Rectal smooth muscle tissue (tissue), 1 donor: ENCODE data around the gene CPEB4.

Source experiments
- H3K27ac ChIP-seq: one replicate; pipeline ENCODE4 v1.7.0; 2013; ENCODE audit warnings: low read depth, low read length, inconsistent platforms
- H3K27me3 ChIP-seq: one replicate; pipeline ENCODE4 v1.7.0; 2013; ENCODE audit warnings: low read length; ENCODE audit not compliant: control insufficient read depth, insufficient read depth
- H3K36me3 ChIP-seq: one replicate; pipeline ENCODE4 v1.7.0; 2013; ENCODE audit warnings: low read length; ENCODE audit not compliant: control insufficient read depth, insufficient read depth
- H3K4me1 ChIP-seq: one replicate; pipeline ENCODE4 v1.7.0; 2013; ENCODE audit warnings: low read length; ENCODE audit not compliant: control insufficient read depth, insufficient read depth
- H3K4me3 ChIP-seq: one replicate; pipeline ENCODE4 v1.7.0; 2013; ENCODE audit warnings: low read length
- H3K9ac ChIP-seq: one replicate; pipeline ENCODE4 v1.7.0; 2013; ENCODE audit warnings: low read length

CPEB4 gene

GRCh38 chr5:173913686-173914321, 25.7 kb downstream of the CPEB4 start:
- Histone ChIP-seq H3K9ac (no peak overlapping the region), H3K27ac (no peak overlapping the region), H3K4me1 (peaks cover 8% of the 10 kb centered on the region), H3K27me3 (no peaks in the 10 kb centered on the region), H3K36me3 (no peaks in the 10 kb centered on the region), H3K4me3 (no peak overlapping the region)

- Histone ChIP-seq H3K27me3 (no peaks in the 10 kb centered on the region), H3K36me3 (no peaks in the 10 kb centered on the region), H3K4me1 (peaks cover 18% of the 10 kb centered on the region), H3K4me3 (no peak overlapping the region), H3K27ac (no peak overlapping the region), H3K9ac (no peak overlapping the region)
These were observed 27.3 kb downstream of the CPEB4 start for GRCh38 chr5:173915310-173916014.

- Histone ChIP-seq H3K4me1 (peaks cover 20% of the 10 kb centered on the region), H3K27ac (no peak overlapping the region), H3K9ac (no peak overlapping the region), H3K4me3 (no peak overlapping the region), H3K27me3 (no peaks in the 10 kb centered on the region), H3K36me3 (no peaks in the 10 kb centered on the region)
These were observed 28.1 kb downstream of the CPEB4 start for GRCh38 chr5:173916233-173916632.

- Histone ChIP-seq H3K27ac (peak overlapping the region; percentile 90), H3K4me1 (peaks cover 25% of the 10 kb centered on the region), H3K9ac (peak overlapping the region; percentile 52), H3K36me3 (no peaks in the 10 kb centered on the region), H3K4me3 (peak overlapping the region; percentile 64), H3K27me3 (no peaks in the 10 kb centered on the region)
These were observed 29.9 kb downstream of the CPEB4 start for GRCh38 chr5:173917788-173918786.

GRCh38 chr5:173919443-173919842, 31.3 kb downstream of the CPEB4 start:
- Histone ChIP-seq H3K4me3 (no peak overlapping the region), H3K9ac (no peak overlapping the region), H3K36me3 (no peaks in the 10 kb centered on the region), H3K27me3 (no peaks in the 10 kb centered on the region), H3K4me1 (peaks cover 37% of the 10 kb centered on the region), H3K27ac (peak overlapping the region; percentile 47)

GRCh38 chr5:173920024-173920753, 32.0 kb downstream of the CPEB4 start:
- H3K4me1 ChIP-seq = peaks cover 41% of the 10 kb centered on the region

GRCh38 chr5:173920866-173921555, 32.9 kb downstream of the CPEB4 start:
- peak overlapping the region; percentile 31 for H3K27ac ChIP-seq
- no peaks in the 10 kb centered on the region for H3K27me3 ChIP-seq
- peaks cover 45% of the 10 kb centered on the region for H3K4me1 ChIP-seq
- H3K9ac ChIP-seq = no peak overlapping the region
- no peaks in the 10 kb centered on the region for H3K36me3 ChIP-seq
- no peak overlapping the region for H3K4me3 ChIP-seq

More at GRCh38 chr5:173920024-173920753, 32.0 kb downstream of the CPEB4 start:
- no peak overlapping the region for H3K9ac ChIP-seq
- peak overlapping the region; percentile 47 for H3K27ac ChIP-seq
- H3K4me3 ChIP-seq = no peak overlapping the region
- H3K36me3 ChIP-seq = no peaks in the 10 kb centered on the region
- H3K27me3 ChIP-seq = no peaks in the 10 kb centered on the region

- Histone ChIP-seq H3K36me3 (no peaks in the 10 kb centered on the region), H3K4me3 (no peak overlapping the region), H3K27me3 (no peaks in the 10 kb centered on the region), H3K27ac (no peak overlapping the region), H3K9ac (no peak overlapping the region), H3K4me1 (peaks cover 50% of the 10 kb centered on the region)
These were observed 34.4 kb downstream of the CPEB4 start for GRCh38 chr5:173922527-173922926.

- Histone ChIP-seq H3K36me3 (no peaks in the 10 kb centered on the region), H3K27ac (peak overlapping the region; percentile 82), H3K4me3 (no peak overlapping the region), H3K4me1 (peaks cover 50% of the 10 kb centered on the region), H3K27me3 (no peaks in the 10 kb centered on the region), H3K9ac (no peak overlapping the region)
These were observed 35.3 kb downstream of the CPEB4 start for GRCh38 chr5:173923218-173924095.

- H3K4me3 ChIP-seq = no peak overlapping the region
- H3K36me3 ChIP-seq = no peaks in the 10 kb centered on the region
- no peak overlapping the region for H3K9ac ChIP-seq
- H3K27ac ChIP-seq = peak overlapping the region; percentile 82
- H3K4me1 ChIP-seq = peaks cover 37% of the 10 kb centered on the region
- no peaks in the 10 kb centered on the region for H3K27me3 ChIP-seq
These were observed 36.8 kb downstream of the CPEB4 start for GRCh38 chr5:173924899-173925298.
